GM21717 (cell line): ENCODE results near the gene CALML4.

Experiments used
- ATAC-seq: cut with Tn5 transposase; IDR thresholded peaks from one replicate; pipeline ENCODE4 v1.9.1; 2021; ENCODE audit warnings: mild to moderate bottlenecking, moderate library complexity; ENCODE audit not compliant: unreplicated experiment

The CALML4 gene

GRCh38 chr15:68151277-68151676, 53.9 kb downstream of the CALML4 start:
- ATAC-seq, result no peak

- no peak for ATAC-seq
Measured at GRCh38 chr15:68150187-68150586, 54.9 kb downstream of the CALML4 start.

GRCh38 chr15:68149059-68149458, 56.1 kb downstream of the CALML4 start:
- no peak for ATAC-seq

- no peak for ATAC-seq
Measured at GRCh38 chr15:68148039-68148438, 57.1 kb downstream of the CALML4 start.

GRCh38 chr15:68145706-68146105, 59.4 kb downstream of the CALML4 start:
- ATAC-seq, result no peak

- ATAC-seq, result no peak
Measured at GRCh38 chr15:68143785-68144184, 61.3 kb downstream of the CALML4 start.

- no peak for ATAC-seq
Measured at GRCh38 chr15:68143129-68143528, 62.0 kb downstream of the CALML4 start.
